Activated effector memory CD4-positive, alpha-beta T cell treated with Interleukin-2 at 50 U/mL for 16 hours (primary cell): Measurements from ENCODE around the gene GPC6.
A peak's percentile ranks its signal among the peaks of the same experiment; 100 is the strongest.

Source experiments
- DNase-seq: peaks from one replicate; pipeline ENCODE4 v3.0.0-alpha.2; 2020

The GPC6 gene

DNA sequence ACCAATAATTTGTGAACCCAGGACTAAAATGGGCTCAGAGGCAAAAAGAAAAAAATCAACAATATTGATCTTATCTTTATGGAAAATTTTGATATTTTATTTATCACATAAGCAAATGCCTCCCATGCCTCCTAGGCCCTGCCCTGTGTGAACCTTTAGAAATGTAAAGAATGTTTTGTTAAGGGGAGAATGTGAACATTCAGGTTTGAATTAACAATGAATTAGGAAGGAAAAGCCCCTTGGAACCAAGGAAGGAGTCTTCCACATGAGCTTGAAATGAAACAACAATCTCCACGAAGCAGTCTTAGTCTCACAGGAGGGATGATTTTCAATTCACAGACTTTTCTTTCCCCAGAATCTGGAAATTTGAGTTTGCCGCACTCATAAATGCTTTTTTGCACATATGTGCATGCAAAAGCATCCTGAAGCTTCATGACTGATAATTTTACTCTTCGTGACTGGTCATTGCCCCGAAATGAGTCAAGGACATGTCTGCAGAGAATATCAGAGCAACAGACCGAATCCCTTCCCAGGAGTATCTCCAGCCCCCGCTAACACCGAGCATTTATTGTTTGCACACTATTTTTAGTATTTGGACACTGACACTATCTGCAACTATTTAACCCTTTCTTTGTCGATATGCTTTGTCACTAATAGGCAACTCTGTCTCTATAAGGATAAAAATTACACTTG is 1117.7 kb downstream of the GPC6 start:
- DNase-seq = no peak

DNA sequence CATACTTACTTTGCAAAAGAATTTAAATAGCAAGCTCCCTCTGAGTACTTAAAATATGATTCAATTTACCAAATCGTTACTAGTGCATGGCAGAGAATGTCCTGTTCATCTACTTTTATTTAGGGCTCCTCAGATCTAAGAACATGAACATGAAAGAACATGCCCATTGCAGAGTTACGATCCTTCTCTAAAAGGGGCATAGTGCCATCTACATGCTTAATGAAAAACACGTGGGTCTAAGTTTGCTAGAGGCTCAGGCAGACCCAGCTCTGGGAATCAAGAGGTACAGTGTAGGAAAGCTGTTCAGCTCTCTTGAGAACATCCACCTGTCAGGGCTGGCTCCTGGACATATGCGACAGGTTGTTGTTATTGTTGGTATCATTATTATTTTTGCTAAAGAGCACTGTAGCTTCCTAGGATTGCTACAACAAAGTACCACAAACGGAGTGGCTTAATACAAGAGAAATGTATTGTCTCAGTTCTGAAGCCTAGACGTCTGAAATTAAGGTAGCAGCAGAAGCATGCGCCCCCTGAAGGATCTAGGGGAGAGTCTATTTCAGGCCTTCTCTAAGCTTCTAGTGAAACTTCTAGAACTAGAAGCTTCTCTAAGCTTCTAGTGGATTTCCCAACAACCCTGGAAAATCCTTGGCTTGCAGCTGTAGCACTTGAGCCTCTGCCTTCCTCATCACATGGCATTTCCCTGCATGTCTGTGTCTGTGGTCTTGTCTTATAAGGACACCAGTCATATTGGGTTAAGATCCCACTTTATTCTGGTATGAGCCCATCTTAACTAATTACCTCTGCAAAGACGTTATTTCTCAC is 1119.0 kb downstream of the GPC6 start:
- DNase-seq = no peak

DNA sequence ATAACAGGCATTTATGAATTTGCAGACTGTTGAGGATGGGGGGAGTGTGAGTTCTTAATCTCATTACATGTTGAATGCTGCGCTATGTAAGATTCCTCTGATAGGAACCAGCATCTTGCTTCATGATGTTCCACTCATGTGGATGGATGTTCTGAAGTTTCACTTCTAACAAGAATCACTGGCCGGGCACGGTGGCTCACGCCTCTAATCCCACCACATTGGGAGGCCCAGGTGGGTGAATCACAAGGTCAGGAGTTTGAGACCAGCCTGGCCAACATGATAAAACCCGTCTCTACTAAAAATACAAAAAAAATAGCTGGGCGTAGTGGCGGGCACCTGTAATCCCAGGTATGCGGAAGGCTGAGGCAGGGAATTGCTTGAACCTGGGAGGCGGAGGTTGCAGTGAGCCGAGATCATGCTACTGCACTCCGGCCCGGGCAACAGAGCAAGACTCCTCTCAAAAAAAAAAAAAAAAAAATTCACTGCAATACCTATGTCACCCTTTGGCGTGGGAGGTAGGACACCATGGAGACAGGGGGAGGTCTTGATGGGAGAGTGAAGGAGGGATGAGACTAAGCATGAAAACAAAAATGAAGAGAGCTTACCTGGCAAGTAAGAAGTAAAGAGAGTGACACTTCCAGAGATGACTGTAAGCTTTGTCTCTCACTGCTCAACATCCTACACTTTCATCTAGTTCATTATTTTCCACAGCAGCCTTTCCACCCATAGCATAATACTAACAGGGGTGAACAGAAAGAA is 1119.8 kb downstream of the GPC6 start:
- DNase-seq = no peak

DNA sequence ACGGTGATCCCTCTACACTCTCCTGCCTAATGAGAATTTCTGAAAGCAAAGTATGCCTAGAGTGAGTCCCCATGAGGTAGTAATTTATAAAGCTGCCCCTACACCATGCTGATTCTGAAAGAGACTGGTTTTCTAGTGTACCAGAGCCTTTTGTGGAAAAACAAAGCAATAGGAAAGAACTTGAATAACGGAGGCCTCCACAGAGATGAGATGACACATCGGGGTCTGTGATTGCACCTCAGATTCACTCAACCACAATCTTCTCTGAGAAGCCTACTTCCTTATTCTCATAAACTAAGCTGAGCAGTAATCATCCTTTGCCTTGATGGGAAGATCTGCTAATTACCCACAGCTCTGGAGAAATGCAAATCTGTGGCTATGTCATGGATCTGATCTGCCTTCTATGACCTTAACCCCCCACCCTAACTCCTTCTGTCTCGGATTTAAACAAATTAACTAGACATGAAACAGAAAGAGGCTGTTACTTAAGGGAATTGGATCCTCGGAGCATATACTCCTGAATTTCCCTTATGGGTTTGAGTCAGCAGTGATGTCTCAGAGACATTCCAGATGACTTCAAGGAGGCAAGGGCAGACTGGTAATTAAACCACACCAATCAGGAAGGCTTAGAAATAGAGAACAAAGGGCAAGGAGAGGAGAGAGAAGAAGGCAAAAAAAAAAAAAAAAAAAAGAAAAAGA is 1124.8 kb downstream of the GPC6 start:
- no peak for DNase-seq

DNA sequence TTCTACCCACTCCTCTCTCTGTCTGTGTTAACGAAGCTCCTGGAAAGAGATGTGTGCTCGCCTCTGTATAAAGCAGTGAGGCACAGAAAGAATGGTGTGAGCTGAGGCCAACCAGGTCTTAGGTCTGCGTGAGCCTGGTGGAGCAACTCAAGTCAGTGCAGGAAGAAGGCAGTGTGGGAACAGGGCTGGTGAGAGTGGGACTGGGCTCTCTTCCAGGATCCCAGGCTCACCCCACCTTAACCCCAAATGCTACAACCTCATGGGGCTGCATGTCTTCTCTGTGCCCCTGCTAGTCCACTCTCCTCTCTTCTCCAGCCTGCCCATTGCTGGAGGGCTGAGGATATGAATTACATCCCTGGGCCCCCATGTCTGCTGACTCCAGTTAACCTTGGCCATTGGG is 1125.5 kb downstream of the GPC6 start:
- DNase-seq = no peak

DNA sequence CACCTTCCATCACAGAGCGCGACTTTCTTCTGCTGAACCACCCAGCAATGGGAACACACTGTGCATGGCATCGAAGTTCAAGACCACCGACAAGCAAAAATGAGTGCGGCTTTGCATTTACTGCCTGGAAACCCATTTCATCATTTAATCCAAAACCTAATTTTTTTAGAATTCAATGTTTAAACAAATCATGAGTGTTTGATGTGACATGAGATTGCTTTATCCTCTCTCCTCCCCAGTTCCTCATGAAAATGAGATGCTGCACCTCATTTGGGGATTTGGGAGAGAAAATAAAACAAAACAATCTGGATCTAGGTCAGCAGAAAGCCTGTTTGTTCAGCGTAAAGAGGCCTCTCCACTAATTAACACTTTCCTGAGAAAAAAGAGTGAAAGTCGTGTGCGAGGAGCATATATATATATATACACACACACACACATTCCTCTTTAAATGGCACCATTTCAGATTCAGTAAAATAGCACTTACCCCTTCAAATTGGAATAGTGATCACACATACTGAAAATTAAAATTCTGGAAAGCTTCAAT is 1126.6 kb downstream of the GPC6 start:
- no peak for DNase-seq

DNA sequence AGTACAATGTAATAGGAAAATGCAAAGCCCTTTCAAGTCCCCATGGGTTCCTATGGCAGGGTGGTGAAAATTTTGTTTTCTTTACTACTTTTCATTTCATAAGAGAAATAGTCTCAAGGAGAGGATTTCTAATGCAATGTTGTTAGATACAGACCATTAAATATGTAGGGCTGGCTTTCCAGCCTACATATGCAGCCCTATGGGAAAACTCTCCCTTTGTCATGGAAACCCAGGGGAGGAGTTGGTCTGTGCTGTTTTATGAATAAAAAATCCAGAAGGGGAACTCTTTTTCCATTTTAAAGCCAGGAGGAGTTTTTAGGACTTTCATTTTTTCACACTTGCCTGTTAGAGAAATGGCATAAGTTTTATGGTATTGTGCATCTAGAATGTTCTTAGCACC is 1133.3 kb downstream of the GPC6 start:
- no peak for DNase-seq

DNA sequence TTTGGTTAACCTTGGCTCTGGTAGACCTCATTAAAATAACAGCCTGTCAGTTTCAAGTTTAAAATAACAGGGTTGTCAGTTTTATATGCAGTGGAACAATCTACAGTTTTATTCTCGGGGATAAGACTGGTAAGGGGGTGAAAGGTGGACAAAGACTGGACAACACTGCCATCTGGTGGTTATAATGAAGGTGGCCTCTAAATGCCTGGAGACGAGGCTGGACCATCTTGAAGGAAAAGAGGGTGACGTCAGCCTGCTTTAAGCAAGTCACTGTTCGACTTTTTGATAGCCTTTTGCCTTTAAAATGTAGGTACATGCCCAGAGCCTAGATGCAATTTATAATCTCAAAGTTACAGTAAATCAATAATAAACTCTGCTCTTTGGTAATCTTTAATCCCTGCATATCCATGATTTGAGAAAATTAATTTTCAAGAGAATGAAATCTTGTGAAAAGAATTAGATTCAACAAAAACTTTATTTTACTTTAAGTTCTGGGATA is 1135.9 kb downstream of the GPC6 start:
- DNase-seq = peak; percentile 14

DNA sequence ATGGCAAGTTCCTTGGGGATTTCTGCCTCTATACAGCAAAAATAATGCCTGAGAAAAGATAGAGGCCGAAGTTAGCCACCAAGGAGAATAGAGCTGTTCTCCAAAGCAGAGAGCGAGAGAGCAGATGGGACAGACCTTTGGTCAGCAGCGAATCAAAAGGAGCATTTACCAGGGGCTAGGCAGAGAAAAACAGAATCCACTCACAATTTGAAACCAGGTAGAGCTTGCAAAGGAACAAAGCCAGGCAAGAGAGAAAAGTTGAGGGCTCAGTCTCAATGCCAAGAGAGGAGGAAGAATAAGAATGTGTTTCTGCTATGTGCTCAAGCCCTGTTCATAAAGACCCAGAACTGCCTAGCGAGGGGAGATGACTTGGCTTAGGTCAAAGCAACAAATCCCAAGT is 1140.1 kb downstream of the GPC6 start:
- DNase-seq = no peak

DNA sequence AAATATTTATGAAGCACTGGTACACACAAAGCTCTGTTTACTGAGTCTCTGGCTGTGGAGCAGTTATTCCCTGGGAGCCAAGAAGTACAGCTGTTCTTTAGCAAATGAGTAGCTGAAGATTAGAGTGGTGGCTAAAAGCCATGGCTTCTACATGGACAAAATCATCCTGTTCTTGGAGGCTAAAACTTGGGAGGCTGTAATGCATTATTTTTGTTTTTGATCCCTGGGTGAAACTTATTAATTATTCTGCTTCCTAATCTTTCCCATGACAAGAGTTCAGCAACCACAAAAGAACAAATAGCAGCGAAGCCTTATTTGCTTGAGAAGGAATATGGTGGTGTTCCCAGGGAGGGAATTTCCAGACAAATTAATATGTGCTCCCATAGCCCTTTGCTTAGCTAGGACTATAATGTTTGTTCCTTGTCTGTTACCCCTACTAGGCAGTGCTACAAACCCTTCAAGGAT is 1143.4 kb downstream of the GPC6 start:
- DNase-seq = no peak

DNA sequence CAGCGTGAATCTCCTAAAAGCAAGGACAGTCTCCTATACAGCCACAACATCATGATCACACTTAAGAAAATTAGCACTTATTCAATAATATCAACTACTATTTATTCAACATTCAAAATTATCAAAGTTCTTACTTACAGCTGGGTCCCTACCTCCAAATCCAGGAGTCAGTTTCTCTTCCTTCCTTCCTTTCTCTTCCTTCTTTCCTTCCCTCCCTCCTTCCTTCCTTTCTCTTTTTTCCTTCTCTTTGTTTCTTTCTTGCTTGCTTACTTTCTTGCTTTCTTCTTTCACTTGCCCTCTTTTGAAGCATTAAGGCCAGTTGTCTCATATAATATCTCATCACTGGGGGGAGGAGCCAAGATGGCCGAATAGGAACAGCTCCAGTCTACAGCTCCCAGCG is 1145.2 kb downstream of the GPC6 start:
- no peak for DNase-seq

DNA sequence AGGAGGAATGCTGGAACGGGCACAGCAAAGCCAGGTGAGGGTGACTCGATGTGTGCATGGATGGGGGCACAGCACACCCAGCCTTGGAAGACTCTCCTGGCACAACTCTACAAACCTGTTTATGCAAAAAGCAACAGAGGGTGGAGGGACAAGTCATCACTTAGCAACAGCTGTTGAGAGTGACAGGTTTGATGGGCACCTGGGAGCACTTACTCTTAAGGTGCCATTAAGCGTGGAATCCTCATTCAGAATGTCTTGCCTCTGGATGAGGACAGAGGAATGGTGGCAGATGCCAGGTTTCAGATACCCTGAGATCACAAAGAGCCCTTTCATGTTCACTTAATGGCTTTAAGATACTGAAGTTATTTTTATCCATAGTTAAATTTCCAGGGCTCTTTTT is 1155.9 kb downstream of the GPC6 start:
- no peak for DNase-seq

DNA sequence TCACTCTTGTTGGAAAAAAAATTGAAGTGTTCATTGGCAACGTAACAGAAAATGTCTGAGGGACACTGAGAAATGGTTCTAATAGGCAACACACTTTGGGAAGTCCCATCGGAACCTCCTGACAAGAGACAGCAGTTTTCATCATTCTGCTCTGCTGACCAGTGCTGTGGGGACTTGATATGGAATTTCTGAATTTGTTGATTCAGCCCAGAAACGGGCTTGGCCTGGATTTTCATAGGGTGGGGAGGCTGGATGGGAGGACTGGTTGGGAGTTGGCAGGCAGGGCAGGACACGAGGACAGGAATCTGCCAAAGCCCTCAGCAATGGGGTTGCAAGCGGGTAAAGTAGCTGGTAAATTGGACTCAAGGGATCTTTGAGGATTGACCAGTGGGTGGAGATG is 1156.4 kb downstream of the GPC6 start:
- no peak for DNase-seq

DNA sequence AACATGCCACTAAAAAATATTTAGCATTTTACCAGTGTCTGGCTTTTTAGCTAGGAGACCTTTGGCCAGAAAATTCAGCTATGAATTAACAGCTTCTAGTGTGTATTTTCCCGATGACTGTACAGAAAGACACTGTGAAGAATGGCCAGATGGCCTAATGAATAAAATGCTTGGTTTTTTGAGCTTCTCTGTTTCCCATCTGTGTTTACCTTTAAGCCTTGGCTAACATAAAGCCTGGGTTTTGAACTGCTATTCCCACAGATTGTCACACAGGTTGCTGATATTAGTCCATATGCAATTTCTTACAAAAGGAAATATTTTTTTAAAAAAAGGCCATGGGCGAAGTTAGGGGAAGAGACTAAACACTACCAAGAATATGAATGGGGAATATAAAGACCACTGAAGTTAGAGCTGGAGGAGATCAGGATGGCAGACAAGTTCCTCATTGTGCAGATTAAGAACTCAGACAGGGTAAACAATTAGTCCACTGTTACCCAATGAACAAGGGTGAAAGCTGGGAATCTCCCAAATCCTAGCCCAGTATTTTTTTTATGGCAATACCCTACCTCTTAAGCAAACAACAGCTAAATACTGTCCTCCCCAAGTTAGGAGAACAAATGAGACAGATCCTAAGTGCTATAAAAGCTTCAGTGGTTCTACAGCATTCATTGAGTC is 1157.8 kb downstream of the GPC6 start:
- DNase-seq = no peak

DNA sequence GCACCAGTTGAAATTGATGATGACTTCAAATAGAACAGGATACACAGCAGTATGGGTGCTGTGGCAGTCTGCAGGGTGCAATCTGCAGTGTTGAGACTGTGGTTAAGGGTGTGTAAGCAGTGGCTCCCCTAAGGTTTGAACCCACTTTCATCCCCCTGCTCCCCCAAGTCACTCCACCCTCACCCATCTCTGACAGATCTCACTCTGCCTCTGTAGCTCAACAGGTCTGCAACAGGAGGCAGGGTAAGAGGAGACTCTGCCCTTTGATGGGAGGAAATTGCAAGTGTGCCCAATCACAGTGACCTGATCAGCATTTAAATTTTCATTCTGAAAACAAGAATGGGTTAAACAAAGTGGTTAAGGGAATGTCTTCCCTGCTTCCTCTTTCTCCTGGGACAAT is 1160.4 kb downstream of the GPC6 start:
- no peak for DNase-seq

DNA sequence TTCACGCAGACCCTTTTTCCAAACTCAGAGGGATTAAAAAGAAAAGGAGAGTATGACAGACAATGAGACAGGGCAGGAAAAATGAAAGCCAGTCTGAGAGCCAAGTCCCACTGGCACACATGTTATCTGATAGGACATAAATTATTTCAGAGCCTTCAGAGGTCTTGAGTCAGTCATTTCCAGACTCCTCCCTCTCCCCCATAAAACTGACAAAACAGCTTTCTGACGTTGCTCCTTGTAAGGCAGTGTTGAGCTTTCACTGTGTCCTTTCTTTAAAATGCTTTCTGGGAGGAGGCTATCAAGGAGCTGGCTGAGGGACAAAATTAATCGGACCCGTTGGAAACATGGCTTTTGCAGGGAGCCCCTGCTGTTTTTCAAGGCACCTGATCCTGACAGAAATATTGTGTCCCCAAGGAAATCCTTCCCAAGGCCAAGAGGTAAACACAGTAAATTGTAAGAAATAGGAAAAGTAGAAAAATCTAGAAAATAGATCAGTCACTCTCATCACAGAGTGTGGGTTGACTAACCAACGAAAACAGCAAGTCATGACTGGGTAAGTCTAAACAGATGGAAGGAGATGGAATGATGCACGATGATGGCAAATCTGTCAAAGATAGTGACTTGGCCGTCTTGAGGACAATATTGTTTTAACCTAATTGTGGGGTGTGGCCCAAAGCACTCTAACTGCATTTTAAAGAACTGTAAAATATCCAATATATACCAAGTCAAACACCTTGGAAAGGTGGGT is 1163.2 kb downstream of the GPC6 start:
- no peak for DNase-seq

DNA sequence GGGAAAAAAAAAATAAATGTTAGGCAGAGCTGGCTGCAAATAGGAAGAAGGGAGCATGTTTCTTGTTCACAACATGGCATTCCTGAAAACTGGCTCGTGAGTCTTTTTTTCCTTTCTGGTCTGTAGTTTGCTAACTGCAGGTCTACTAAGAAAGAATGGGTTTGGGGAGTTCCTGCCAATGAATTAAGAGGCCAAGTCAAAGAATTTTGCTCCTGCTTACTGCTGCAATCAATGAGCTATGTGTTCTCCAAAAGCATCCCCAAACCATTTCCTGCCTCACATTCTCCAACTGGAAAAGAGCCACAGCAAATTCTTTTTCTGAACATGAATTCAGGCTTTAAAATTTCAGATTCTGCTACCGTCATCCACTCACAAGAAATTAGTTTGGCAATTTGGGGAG is 1164.3 kb downstream of the GPC6 start:
- DNase-seq = no peak

DNA sequence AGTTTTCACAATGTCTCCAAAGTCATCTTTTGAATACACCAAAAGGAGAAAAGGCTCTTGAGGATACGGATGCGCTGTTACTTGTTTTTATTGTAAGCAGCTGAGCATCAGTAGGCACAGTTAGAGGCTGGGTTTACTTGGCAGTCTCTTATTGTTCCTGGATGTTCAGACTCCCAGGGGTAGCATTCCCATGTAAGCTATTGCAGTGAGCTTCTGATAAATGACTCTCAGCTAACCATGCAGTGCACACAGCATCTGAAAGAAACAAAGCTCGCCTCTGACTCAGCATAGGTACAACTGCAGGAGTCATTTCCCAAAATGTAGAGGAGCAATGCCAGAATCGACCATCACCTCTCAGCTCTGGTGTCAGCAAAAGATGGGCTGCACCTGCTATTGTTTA is 1168.1 kb downstream of the GPC6 start:
- DNase-seq = no peak

DNA sequence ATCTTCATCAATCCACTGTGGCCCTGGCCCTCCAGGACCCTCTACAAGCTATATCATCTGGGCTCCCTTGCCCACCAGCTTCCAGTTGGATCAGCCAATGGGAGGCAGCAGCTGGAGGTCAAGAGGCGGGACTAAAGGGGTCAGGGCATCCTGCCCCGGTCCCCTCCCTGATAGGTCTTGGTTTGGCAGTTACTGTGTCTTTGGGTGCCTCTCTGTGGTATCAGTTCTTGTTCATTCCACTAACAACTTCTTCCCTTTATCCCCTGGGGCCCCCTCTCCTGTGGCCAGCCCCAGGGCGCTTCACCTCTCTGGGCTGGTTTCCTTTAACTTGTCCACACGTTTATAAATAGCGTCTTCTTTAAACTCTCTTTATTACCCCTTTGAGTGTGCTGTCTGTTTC is 1169.3 kb downstream of the GPC6 start:
- DNase-seq = no peak

DNA sequence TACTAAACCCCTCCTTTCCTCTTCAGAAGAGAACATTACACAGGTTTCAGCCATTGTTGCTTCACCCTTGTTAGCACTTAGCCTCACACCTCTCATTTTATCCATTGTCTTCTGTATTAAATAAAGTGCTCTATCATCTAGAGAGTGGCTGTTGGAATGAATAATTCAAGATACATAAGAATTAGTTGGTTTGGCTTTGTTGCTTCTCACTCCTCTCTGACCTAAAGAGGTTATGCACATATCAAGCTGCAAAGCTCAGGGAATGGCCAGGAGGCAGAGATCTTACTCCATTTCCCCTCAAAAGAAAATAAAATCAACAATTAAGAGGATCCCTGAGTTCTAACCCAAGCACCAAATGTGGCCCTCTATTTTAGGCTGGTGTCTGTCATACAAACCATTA is 1173.2 kb downstream of the GPC6 start:
- no peak for DNase-seq

DNA sequence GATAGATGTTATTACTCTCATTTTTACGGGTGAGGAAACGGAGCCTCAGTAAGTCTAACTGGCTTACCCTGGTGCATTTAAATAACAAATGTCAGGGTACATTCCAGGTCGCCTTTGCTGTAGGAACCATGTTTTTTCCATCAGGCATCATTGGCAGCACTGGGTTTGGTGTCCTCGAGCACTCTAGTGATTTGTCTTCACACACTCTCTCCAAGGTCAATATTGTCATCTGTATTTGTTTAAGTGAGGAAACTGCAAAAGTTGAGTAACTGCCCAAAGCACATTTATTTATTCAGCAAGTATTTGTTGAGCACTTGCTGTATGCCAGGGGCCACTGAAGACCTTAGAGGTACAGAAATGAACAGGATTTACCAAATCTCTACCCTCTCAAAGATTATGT is 1174.3 kb downstream of the GPC6 start:
- no peak for DNase-seq
